ENCODE data around the gene HSPA9. TPM values are rescaled to one million over a fixed set of nuclear protein-coding genes. Genes with fewer than 3 reads are reported as not detected.

The HSPA9 gene
- total and polyA plus RNA-seq, 2 of the 13 experiments (the other 11 are each of a cell fraction or from before 2014, with no cell fraction given), result 165 to 478 TPM

- TF ChIP-seq ZNF143 (CRISPR knock-in tag; IDR thresholded peaks at IDR 0.05), result peak; percentile 50
- TF ChIP-seq JUNB (CRISPR knock-in tag; IDR thresholded peaks at IDR 0.05; ENCODE audit: borderline replicate concordance), result no peak
- 0 out of 2 replicates have a peak, but pooled peaks have one; percentile 27 for TF ChIP-seq ZNF777 (CRISPR knock-in tag; IDR thresholded peaks at IDR 0.05)
- no peak for TF ChIP-seq ZNF678 (CRISPR knock-in tag; IDR thresholded peaks at IDR 0.05)
- peak; percentile 33 for TF ChIP-seq MEF2D (CRISPR knock-in tag; IDR thresholded peaks at IDR 0.05)
- TF ChIP-seq ZNF431 (CRISPR knock-in tag; IDR thresholded peaks at IDR 0.05; ENCODE audit: borderline replicate concordance, low read depth), result no peak; the same call in 1 of the 2 replicates
- TF ChIP-seq MAFG (CRISPR knock-in tag; IDR thresholded peaks at IDR 0.05), result no peak
- peak; percentile 71; the same call in 1 of the 2 replicates for TF ChIP-seq GTF3A (CRISPR knock-in tag; conservative IDR thresholded peaks at IDR 0.05)
- peak; percentile 67; the same call in 1 of the 2 replicates for TF ChIP-seq ZKSCAN8 (CRISPR knock-in tag; IDR thresholded peaks at IDR 0.05; ENCODE audit: borderline replicate concordance)
- TF ChIP-seq NFKBIZ (CRISPR knock-in tag; IDR thresholded peaks at IDR 0.05), result peak; percentile 19; the same call in 1 of the 2 replicates
- no peak for TF ChIP-seq ZNF136 (CRISPR knock-in tag; IDR thresholded peaks at IDR 0.05; ENCODE audit: low read depth)
- TF ChIP-seq ZBTB26 (CRISPR knock-in tag; IDR thresholded peaks at IDR 0.05; ENCODE audit: borderline replicate concordance), result no peak; the same call in 1 of the 2 replicates
- TF ChIP-seq BCL3 (CRISPR knock-in tag; IDR thresholded peaks at IDR 0.05), result no peak; the same call in 1 of the 2 replicates
- no peak for TF ChIP-seq RBM22 (optimal IDR thresholded peaks at IDR 0.05; ENCODE audit: low read length)
- TF ChIP-seq PLRG1 (conservative IDR thresholded peaks at IDR 0.05), result no peak
- TF ChIP-seq, protein P1, sequence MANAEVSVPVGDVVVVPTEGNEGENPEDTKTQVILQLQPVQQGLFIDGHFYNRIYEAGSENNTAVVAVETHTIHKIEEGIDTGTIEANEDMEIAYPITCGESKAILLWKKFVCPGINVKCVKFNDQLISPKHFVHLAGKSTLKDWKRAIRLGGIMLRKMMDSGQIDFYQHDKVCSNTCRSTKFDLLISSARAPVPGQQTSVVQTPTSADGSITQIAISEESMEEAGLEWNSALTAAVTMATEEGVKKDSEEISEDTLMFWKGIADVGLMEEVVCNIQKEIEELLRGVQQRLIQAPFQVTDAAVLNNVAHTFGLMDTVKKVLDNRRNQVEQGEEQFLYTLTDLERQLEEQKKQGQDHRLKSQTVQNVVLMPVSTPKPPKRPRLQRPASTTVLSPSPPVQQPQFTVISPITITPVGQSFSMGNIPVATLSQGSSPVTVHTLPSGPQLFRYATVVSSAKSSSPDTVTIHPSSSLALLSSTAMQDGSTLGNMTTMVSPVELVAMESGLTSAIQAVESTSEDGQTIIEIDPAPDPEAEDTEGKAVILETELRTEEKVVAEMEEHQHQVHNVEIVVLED (CRISPR knock-in tag; IDR thresholded peaks at IDR 0.05; ENCODE audit: borderline replicate concordance), result peak; percentile 89
- no peak for TF ChIP-seq XRCC5 (optimal IDR thresholded peaks at IDR 0.05; ENCODE audit: low read length)
- TF ChIP-seq KLF9 (CRISPR knock-in tag; IDR thresholded peaks at IDR 0.05; ENCODE audit: low read depth), result peak; percentile 44
- TF ChIP-seq PRMT3 (CRISPR knock-in tag; IDR thresholded peaks at IDR 0.05; ENCODE audit: borderline replicate concordance, low read depth), result no peak; the same call in 1 of the 2 replicates
- TF ChIP-seq ZNF138 (CRISPR knock-in tag; IDR thresholded peaks at IDR 0.05; ENCODE audit: low read depth), result peak; percentile 35; the same call in 1 of the 2 replicates
- TF ChIP-seq ZFP91 (CRISPR knock-in tag; IDR thresholded peaks at IDR 0.05; ENCODE audit: borderline replicate concordance), result peak; percentile 100
- 0 out of 2 replicates have a peak, but pooled peaks have one; percentile 60 for TF ChIP-seq KLF12 (CRISPR knock-in tag; IDR thresholded peaks at IDR 0.05; ENCODE audit: borderline replicate concordance)
- TF ChIP-seq U2AF2 (IDR thresholded peaks at IDR 0.05; ENCODE audit: low read depth, low read length), result no peak
- no peak for TF ChIP-seq AHR (CRISPR knock-in tag; IDR thresholded peaks at IDR 0.05)
Observed at GRCh38 chr5:138542956-138543729, 32.1 kb downstream of the HSPA9 start, which contains the start of gene ETF1 (continued).
